ENCODE measurements around the gene CFAP97D2.

CFAP97D2 gene

DNA sequence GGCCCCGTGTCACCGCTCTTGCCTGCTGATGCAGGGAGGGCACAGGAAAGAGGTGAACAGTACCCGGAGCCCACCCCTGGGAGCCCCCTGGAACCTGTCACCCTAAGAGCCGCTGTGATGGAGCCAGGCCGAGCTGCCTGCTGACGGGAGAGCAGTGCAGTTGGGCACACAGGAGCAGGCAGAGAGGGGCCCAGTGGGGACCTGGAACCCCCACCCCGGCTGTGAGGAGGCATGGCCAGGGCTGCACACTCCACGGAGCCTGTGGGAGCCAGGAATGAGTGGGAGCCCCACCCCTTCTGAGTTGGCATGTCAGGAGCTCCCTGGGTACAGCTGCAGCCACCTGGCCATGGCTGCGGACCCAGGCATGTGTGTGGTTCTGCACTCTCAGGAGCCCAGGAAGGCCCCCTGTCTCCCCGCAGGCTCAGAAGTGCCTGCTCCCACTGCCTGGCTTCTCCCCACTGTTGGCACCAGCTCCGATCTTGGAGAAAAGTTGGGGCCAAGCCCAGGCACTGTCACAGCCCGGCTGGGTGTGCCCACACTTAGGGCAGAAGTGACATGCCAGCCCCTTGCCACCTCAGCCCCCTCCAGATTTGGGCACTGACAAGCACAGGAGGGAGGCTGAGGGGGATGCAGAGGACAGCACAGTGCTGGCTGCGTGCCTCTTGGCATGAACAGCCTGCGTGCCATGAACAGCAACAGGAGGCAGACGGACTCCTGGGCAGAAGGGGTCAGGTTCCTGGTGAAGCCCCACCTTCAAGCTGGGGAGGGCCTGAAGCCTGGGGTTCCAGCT lies 6.3 kb downstream of the CFAP97D2 start:
- ATAC-seq: no peak
- TF ChIP-seq RARB (CRISPR knock-in tag; IDR thresholded peaks at IDR 0.05): no peak
- TF ChIP-seq CSDC2 (CRISPR knock-in tag; IDR thresholded peaks at IDR 0.05): no peak
- TF ChIP-seq ZNF70 (CRISPR knock-in tag; IDR thresholded peaks at IDR 0.05): no peak
- no peak for TF ChIP-seq ZFP3 (CRISPR knock-in tag; IDR thresholded peaks at IDR 0.05)
- no peak for TF ChIP-seq OSR1 (CRISPR knock-in tag; IDR thresholded peaks at IDR 0.05)
- TF ChIP-seq ZFP30 (CRISPR knock-in tag; IDR thresholded peaks at IDR 0.05): no peak
- no peak for TF ChIP-seq ZNF565 (CRISPR knock-in tag; conservative IDR thresholded peaks at IDR 0.05; ENCODE audit: low read depth)
- TF ChIP-seq SNAI2 (CRISPR knock-in tag; IDR thresholded peaks at IDR 0.05): no peak
- TF ChIP-seq TOX (CRISPR knock-in tag; IDR thresholded peaks at IDR 0.05; ENCODE audit: borderline replicate concordance): no peak
- TF ChIP-seq CREB5 (CRISPR knock-in tag; IDR thresholded peaks at IDR 0.05; ENCODE audit: low read depth): no peak

DNA sequence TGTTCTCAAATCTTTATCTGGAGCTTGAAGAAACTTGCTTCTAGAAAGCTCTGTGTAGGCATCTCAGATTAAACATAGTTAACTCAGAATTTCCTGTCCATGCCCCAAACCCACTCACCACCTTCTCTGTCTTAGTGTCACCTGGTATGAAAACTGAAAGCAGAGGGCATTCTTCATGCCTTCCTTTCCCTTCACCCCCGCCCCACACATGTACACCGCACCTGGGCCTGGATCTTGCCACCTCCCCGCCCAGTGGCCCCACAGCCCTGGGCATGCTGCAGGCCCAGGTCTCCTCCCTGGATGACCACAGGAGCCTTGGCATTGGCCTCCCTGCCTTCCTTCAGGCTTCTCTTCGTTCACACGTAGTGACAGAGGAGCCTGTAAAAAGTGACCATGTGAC lies 15.8 kb downstream of the CFAP97D2 start:
- ATAC-seq: no peak
- TF ChIP-seq ARNTL (CRISPR knock-in tag; IDR thresholded peaks at IDR 0.05; ENCODE audit: borderline replicate concordance, low read depth): no peak
- TF ChIP-seq, protein P1, sequence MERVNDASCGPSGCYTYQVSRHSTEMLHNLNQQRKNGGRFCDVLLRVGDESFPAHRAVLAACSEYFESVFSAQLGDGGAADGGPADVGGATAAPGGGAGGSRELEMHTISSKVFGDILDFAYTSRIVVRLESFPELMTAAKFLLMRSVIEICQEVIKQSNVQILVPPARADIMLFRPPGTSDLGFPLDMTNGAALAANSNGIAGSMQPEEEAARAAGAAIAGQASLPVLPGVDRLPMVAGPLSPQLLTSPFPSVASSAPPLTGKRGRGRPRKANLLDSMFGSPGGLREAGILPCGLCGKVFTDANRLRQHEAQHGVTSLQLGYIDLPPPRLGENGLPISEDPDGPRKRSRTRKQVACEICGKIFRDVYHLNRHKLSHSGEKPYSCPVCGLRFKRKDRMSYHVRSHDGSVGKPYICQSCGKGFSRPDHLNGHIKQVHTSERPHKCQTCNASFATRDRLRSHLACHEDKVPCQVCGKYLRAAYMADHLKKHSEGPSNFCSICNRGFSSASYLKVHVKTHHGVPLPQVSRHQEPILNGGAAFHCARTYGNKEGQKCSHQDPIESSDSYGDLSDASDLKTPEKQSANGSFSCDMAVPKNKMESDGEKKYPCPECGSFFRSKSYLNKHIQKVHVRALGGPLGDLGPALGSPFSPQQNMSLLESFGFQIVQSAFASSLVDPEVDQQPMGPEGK (CRISPR knock-in tag; IDR thresholded peaks at IDR 0.05; ENCODE audit: borderline replicate concordance): no peak
- no peak for TF ChIP-seq ZNF8 (CRISPR knock-in tag; IDR thresholded peaks at IDR 0.05)
- no peak for TF ChIP-seq ESRRG (CRISPR knock-in tag; IDR thresholded peaks at IDR 0.05)
- no peak for TF ChIP-seq ZC3H10 (CRISPR knock-in tag; IDR thresholded peaks at IDR 0.05)
- no peak for TF ChIP-seq ZFP30 (CRISPR knock-in tag; IDR thresholded peaks at IDR 0.05)
- TF ChIP-seq ZNF70 (CRISPR knock-in tag; IDR thresholded peaks at IDR 0.05): no peak
- TF ChIP-seq ISL1 (CRISPR knock-in tag; IDR thresholded peaks at IDR 0.05): no peak
- no peak for TF ChIP-seq ZFP3 (CRISPR knock-in tag; IDR thresholded peaks at IDR 0.05)
- no peak for TF ChIP-seq GLIS3 (CRISPR knock-in tag; IDR thresholded peaks at IDR 0.05)
- TF ChIP-seq TOX (CRISPR knock-in tag; IDR thresholded peaks at IDR 0.05; ENCODE audit: borderline replicate concordance): no peak

GRCh38 chr13:114196629-114197028 lies 17.6 kb downstream of the CFAP97D2 start:
- ATAC-seq: no peak
- TF ChIP-seq TCF4 (CRISPR knock-in tag; IDR thresholded peaks at IDR 0.05; ENCODE audit: borderline replicate concordance) (no peak), GLIS3 (CRISPR knock-in tag; IDR thresholded peaks at IDR 0.05) (no peak), ARNTL (CRISPR knock-in tag; IDR thresholded peaks at IDR 0.05; ENCODE audit: borderline replicate concordance, low read depth) (no peak), ZNF70 (CRISPR knock-in tag; IDR thresholded peaks at IDR 0.05) (no peak), CREB5 (CRISPR knock-in tag; IDR thresholded peaks at IDR 0.05; ENCODE audit: low read depth) (no peak), ZNF8 (CRISPR knock-in tag; IDR thresholded peaks at IDR 0.05) (no peak), RARB (CRISPR knock-in tag; IDR thresholded peaks at IDR 0.05) (no peak)
- TF ChIP-seq, protein P2, sequence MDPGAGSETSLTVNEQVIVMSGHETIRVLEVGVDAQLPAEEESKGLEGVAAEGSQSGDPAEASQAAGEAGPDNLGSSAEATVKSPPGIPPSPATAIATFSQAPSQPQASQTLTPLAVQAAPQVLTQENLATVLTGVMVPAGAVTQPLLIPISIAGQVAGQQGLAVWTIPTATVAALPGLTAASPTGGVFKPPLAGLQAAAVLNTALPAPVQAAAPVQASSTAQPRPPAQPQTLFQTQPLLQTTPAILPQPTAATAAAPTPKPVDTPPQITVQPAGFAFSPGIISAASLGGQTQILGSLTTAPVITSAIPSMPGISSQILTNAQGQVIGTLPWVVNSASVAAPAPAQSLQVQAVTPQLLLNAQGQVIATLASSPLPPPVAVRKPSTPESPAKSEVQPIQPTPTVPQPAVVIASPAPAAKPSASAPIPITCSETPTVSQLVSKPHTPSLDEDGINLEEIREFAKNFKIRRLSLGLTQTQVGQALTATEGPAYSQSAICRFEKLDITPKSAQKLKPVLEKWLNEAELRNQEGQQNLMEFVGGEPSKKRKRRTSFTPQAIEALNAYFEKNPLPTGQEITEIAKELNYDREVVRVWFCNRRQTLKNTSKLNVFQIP (CRISPR knock-in tag; IDR thresholded peaks at IDR 0.05; ENCODE audit: borderline replicate concordance, low read depth): no peak
- TF ChIP-seq, protein P3, sequence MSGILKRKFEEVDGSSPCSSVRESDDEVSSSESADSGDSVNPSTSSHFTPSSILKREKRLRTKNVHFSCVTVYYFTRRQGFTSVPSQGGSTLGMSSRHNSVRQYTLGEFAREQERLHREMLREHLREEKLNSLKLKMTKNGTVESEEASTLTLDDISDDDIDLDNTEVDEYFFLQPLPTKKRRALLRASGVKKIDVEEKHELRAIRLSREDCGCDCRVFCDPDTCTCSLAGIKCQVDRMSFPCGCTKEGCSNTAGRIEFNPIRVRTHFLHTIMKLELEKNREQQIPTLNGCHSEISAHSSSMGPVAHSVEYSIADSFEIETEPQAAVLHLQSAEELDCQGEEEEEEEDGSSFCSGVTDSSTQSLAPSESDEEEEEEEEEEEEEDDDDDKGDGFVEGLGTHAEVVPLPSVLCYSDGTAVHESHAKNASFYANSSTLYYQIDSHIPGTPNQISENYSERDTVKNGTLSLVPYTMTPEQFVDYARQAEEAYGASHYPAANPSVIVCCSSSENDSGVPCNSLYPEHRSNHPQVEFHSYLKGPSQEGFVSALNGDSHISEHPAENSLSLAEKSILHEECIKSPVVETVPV (CRISPR knock-in tag; IDR thresholded peaks at IDR 0.05): no peak

GRCh38 chr13:114198556-114198955 lies 19.5 kb downstream of the CFAP97D2 start:
- ATAC-seq: no peak
- TF ChIP-seq PPARA (CRISPR knock-in tag; IDR thresholded peaks at IDR 0.05; ENCODE audit: borderline replicate concordance): no peak
- no peak for TF ChIP-seq CSDC2 (CRISPR knock-in tag; IDR thresholded peaks at IDR 0.05)
- no peak for TF ChIP-seq ZFP3 (CRISPR knock-in tag; IDR thresholded peaks at IDR 0.05)
- no peak for TF ChIP-seq SNAI2 (CRISPR knock-in tag; IDR thresholded peaks at IDR 0.05)
- no peak for TF ChIP-seq ZNF8 (CRISPR knock-in tag; IDR thresholded peaks at IDR 0.05)
- no peak for TF ChIP-seq ZNF565 (CRISPR knock-in tag; conservative IDR thresholded peaks at IDR 0.05; ENCODE audit: low read depth)
- TF ChIP-seq ARNTL (CRISPR knock-in tag; IDR thresholded peaks at IDR 0.05; ENCODE audit: borderline replicate concordance, low read depth): no peak
- TF ChIP-seq, protein P1 (CRISPR knock-in tag; IDR thresholded peaks at IDR 0.05; ENCODE audit: borderline replicate concordance): no peak
- TF ChIP-seq, protein P3 (CRISPR knock-in tag; IDR thresholded peaks at IDR 0.05): no peak
- TF ChIP-seq TCF4 (CRISPR knock-in tag; IDR thresholded peaks at IDR 0.05; ENCODE audit: borderline replicate concordance): no peak
- TF ChIP-seq ZNF70 (CRISPR knock-in tag; IDR thresholded peaks at IDR 0.05): no peak
- TF ChIP-seq RARB (CRISPR knock-in tag; IDR thresholded peaks at IDR 0.05): no peak
